Stomach (tissue), 4 donors: ENCODE results near the gene NOS1.

Experiments
- CTCF ChIP-seq, 7 experiments: fragments of 450-650 bp in 4 of 7; fragments of 200-600 bp in 3 of 7; sonication (generic) in 3 of 7; IDR thresholded peaks; one replicate each; pipeline ENCODE4 v1.5.1; 2016 to 2019; ENCODE audit warnings: antibody characterized with exemption in 7 of 7, control low read depth in 2 of 7, mild to moderate bottlenecking in 1 of 7
- EP300 ChIP-seq: sonication (generic); formaldehyde crosslinking; IDR thresholded peaks from one replicate; pipeline ENCODE4 v1.6.1; 2017; ENCODE audit warnings: antibody characterized with exemption

GRCh38 chr12:117292688-117293087 lies 68.7 kb downstream of the NOS1 start:
- TF ChIP-seq CTCF (IDR thresholded peaks at IDR 0.05), result no peak
- TF ChIP-seq EP300, result no peak
